Vein endothelial cell (primary cell): ENCODE data around the gene CTAGE6. TPM values are rescaled to one million over a fixed set of nuclear protein-coding genes. Genes with fewer than 3 reads are reported as not detected.

Experiments used
- small RNA-seq: library from RNA; depleted of rRNA; stranded (forward); fragments of <200 nt; gene quantifications from one replicate; pipeline ENCODE3, GENCODE V24; 2012
- total RNA-seq: library from RNA; depleted of rRNA; stranded (reverse); fragments of >200 nt; gene quantifications from 2 replicates; pipeline ENCODE4 v1.2.3, GENCODE V29; 2012

The CTAGE6 gene, protein sequence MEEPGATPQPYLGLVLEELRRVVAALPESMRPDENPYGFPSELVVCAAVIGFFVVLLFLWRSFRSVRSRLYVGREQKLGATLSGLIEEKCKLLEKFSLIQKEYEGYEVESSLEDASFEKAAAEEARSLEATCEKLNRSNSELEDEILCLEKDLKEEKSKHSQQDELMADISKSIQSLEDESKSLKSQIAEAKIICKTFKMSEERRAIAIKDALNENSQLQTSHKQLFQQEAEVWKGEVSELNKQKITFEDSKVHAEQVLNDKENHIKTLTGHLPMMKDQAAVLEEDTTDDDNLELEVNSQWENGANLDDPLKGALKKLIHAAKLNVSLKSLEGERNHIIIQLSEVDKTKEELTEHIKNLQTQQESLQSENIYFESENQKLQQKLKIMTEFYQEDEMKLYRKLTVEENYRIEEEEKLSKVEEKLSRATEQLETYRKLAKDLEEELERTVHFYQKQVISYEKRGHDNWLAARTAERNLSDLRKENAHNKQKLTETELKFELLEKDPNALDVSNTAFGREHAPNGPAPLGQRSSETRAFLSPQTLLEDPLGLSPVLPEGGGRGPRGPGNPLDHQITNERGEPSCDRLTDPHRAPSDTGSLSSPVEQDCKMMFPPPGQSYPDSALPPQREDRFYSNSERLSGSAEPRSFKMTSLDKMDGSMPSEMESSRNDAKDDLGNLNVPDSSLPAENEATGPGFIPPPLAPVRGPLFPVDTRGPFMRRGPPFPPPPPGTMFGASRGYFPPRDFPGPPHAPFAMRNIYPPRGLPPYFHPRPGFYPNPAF
- total RNA-seq: 0.65 and 0.76 TPM in 2 replicates

DNA sequence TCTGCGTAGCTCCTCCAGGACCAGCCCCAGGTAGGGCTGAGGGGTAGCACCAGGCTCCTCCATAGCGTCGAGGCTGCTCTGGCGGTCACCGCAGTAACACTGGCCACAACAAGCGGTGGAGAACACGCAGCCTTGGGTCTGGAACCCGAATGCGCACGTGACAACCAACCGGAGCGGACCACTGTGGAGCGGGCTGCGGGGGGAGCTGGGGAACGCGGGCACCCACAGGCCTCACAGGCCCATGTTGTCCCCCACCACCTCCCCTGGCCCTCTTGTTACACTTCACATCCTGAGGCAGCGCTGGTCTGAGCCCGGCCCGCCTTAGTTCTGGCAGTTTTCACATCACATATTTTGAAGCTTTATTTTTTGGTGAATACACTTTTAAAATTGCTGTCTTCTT lies at the start of gene CTAGE6:
TSS of gene CTAGE6 (minus strand) at position 101 of the 400 bp plus-strand sequence. CDS start at position 63, 38 bp downstream.

Small RNAs within 50 kb of the gene (small RNA-seq; reads per million reads assigned to genes)
- not detected for gene RNU6-267P

Other genes with a start within 250 kb of the CTAGE6 start
- gene CTAGE15, start 185.9 kb downstream of the CTAGE6 start, total RNA-seq: not detected in 2 replicates
- 17.3 and 22.7 TPM in 2 replicates for gene TCAF2, start 136.7 kb downstream of the CTAGE6 start, total RNA-seq
- gene TCAF1, start 144.5 kb upstream of the CTAGE6 start, total RNA-seq: 52.6 and 53.1 TPM in 2 replicates
- gene OR2F2, start 177.5 kb upstream of the CTAGE6 start, total RNA-seq: not detected in 2 replicates
- not detected in 2 replicates for gene OR2F1, start 197.1 kb upstream of the CTAGE6 start, total RNA-seq
- gene OR6B1, start 242.6 kb upstream of the CTAGE6 start, total RNA-seq: not detected in 2 replicates